Fibroblast of the conjunctiva (primary cell): ENCODE measurements around the gene HTT.
"Not testable (repeated sequence)": the region's sequence is repeated elsewhere in the genome, so short reads cannot be mapped to it uniquely, and the experiment has no call there.

ENCODE experiments used
- DNase-seq: peaks from one replicate; pipeline ENCODE4 v3.0.0-alpha.2; 2010; ENCODE audit warnings: low read depth

HTT gene

DNA sequence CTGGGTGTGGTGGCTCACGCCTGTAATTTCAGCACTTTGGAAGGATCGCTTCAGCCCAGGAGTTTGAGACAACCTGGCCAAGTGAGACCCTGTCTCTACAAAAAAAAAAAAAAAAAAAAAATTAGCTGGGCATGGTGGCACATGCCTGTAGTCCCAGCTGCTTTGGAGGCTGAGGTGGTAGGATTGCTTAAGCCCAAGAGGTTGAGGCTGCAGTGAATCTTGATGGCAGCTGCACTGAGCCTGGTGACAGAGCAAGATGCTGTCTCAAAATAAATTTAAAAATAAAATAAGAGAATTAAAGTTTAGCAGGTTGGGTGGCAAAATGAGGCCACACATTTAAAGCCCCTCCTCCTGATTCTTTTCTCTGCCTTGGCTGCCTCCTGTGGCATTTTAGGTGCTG lies 47.1 kb downstream of the HTT start:
- no peak for DNase-seq

DNA sequence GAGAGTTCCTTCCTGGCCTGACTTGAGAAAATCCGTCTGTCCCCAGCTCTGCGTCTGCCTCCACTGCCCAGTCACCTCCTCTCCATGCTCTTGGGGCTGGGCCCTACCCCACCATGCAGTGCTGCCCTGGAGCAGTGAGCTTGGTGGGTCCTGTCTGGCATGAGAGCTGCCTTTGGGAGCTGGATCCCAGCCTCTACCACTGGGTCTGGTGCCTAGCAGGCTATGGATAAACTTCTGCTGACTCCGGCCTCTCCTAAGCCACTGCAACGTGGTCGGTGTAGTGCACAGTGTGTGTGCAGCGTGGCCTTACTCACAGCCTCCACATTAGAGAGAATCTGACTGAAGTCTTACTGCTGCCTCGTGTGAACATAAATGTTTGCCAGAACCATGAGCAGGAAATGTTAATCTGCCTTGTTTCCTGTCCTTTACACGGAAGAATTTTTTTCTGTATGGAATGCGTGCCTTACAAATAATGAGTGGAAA lies 47.6 kb downstream of the HTT start:
- DNase-seq, result no peak

DNA sequence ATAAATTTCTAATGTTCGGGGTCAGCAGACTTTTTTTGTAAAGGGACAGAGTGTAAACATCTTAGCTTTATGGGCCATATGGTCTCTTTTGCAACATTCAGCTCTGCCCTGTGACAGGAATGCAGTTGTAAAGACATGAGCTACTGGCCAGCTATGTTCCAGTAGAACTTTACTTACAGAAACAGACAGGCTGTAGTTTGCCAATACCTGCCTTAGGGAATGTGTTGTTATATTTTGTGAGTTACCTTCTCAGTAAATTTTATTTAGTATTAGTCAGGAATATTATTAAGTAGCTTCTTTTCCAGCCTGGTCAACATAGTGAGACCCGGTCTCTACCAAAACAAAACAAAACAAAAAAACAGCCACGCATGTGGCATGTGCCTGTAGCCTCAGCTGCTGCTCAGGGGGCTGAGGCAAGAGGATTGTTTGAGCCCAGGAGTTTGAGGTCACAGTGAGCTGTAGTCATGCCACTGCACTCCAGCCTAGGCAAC lies 48.7 kb downstream of the HTT start:
- DNase-seq, result no peak

DNA sequence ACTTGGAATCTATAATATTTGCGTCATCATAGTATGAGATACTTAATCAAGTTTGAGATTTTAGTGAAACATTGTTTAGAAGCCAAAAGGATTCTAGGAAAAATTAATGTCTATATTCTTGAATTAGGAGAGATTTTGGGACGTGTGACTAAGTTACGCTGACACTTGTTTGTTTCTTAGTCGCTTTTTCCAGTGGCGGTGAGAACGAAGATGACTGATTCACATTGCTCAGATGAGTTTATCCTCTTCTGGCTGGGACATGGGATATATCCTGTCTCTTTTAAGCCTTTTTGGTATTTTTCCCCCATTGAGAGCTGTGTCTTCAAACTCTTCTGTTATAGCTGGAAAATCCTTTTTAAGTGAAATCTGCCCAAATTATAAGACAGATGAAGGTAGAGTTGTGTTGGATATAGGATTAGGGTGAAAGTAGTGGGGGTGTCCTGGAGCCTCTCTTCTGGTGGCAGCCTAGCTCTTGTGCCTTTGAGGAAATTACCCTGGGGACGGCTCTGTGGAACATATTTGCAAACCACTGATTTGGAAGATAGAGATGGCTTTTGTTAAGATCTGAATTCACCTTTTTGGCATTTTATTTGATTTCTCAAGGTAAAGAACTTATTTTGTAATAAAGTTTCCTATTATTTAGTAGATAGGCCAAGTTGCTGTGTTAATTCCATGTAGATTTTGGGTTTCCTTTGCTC lies 49.7 kb downstream of the HTT start:
- DNase-seq, result no peak

DNA sequence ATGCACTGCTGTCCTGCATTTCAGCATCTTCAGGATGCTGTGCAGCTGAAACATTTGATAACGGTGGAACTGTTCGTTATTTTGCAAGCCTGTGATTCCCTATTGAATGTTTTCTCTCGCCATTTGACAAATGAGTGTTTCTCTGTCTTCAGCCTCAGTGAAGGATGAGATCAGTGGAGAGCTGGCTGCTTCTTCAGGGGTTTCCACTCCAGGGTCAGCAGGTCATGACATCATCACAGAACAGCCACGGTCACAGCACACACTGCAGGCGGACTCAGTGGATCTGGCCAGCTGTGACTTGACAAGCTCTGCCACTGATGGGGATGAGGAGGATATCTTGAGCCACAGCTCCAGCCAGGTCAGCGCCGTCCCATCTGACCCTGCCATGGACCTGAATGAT lies 52.6 kb downstream of the HTT start:
- DNase-seq, result no peak

DNA sequence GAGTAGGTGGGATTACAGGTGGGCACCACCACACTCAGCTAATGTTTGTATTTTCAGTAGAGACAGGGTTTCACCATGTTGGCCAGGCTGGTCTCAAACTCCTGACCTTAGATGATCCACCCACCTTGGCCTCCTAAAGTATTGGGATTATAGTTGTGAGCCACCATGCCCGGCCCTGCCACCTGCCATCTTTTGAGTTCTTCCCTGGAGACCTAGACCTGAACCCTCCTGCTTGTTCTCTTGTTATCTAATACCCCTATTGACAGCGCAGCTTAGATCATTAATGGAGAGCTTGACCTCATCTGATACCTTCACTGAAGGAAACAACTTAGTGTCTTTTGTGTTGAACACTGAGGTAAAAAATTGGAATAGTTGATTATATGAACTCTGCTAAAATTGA lies 53.6 kb downstream of the HTT start:
- no peak for DNase-seq

DNA sequence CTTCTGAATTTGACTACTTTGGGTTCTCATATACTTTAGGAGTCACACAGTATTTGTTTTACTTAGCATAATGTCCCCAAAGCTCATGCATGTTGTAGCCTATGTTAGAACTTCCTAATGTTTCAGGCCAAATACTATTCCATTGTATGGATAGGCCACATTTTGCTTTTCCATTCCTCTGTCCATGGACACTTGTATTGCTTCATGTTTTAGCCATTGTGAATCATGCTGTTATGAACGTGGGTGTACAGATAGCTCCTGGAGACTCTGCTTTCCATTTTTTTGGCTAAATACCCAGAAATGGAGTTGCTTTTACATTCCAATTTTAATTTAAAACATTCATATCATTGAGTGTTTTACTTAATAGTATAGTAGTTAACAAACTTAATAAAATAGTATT lies 54.5 kb downstream of the HTT start:
- DNase-seq, result no peak

DNA sequence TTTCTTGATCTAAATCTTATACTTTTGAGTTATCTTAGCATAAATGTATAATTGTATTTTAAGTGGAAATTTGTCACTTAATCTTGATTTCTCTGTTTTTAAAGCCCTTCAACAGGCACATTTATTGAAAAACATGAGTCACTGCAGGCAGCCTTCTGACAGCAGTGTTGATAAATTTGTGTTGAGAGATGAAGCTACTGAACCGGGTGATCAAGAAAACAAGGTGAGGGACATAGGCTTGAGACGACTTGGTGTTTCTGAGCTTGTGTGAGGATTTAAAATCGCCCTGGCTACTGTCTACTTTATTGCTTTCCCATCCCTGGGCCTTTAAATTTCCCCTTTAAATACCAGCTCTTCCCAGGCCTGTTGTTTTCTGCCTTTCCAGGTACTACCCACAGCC lies 55.7 kb downstream of the HTT start:
- no peak for DNase-seq

DNA sequence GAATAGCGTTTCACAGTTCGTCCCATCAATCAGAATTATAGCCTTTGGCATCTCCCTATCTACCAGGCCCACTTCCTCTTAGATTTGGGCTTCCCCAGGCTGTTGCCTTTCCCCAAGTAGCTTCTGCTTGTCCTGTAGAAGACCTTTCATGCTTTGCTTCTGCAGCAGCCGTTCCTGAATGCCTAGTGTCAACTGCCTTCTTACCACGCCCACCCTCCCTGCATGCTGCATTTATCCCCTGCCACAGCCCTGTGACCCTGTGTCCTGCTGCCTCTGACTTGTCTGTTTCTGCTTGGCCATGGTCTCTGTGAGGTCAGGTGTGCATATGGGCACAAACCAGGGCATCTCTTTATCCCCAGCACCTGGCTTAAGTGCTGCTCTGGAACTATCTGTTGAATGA lies 56.3 kb downstream of the HTT start:
- no peak for DNase-seq

DNA sequence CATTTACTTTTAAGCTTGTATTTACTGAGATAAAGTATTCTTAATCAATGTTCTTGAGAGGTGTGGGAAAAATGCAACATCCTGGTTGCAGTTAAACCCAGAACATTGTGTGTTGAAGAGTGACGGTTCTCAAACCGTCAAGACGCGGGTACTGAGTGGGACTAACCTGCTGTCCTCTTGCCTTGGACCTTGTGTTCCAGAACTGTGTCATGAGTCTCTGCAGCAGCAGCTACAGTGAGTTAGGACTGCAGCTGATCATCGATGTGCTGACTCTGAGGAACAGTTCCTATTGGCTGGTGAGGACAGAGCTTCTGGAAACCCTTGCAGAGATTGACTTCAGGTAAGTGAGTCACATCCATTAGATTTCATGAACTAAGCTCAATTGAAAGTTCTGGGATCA lies 59.7 kb downstream of the HTT start:
- DNase-seq, result no peak

DNA sequence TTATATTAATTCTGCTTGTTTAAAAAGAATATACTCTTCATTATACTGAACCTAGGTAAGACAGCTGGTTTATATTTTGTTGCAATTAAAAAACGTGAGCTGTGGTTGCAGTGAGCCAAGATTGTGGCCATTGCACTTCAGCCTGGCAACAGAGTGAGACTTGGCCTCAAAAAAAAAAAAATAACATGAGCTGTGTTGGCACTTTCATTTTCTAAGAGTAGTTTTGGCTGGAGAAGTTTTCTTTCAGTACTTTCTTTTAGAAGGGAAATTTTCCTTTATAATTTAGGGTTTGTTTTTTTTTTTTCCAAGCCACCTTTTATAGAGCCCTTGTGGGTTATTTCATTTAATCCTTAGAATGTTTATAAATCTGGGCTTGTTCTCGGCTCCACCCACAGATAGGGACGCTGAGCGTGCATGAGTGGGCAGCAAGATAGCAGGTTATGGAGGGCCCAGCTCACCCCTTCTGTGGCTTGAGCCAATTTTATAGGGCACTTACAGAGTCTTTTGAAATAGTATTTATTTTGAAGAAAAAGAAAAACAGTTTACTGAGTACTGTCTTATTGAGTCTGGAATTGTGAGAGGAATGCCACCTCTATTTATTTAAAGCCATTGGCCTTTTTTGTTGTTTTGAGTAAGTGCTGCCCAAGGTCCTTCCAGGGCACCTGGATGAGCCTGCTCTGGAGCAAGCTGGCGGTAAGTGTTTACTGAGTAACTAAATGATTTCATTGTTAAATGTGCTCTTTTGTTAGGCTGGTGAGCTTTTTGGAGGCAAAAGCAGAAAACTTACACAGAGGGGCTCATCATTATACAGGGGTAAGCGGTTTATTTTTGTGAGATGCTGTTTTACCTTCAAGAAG lies 60.9 kb downstream of the HTT start:
- no peak for DNase-seq

DNA sequence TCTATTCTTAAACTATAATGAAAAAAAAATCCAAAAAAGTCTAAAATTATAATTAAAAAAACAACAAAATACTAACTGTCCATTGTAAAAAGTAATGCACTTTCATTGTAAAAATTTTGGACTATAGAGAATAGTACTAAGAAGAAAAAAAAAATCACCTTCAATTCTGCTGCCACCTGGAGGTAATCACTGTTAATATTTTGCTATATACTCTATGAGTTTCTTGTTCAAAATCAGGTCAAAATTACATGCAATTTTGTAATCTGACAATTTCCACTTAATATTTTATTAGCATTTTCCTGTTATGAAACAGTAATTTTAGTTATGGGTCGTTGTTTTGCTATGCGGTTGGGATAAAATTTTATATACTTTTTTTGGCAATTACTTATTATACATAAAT lies 62.0 kb downstream of the HTT start:
- no peak for DNase-seq

DNA sequence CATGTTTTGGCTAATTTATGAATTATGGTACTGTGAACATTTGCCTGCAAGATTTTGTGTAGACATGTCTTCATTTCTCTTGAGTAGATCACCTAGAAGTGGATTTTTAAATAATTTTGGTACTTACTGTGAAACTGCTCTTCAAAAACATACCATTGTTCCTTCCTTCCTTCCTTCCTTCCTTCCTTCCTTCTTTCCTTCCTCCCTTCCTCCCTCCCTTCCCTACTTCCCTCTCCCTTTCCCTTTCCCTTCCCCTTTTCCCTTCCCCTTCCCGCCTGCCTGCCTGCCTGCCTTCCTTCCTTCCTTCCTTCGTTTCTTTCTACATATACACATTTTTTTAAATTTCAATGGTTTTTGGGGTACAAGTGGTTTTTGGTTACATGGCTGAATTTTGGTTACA lies 63.4 kb downstream of the HTT start:
- no peak for DNase-seq

DNA sequence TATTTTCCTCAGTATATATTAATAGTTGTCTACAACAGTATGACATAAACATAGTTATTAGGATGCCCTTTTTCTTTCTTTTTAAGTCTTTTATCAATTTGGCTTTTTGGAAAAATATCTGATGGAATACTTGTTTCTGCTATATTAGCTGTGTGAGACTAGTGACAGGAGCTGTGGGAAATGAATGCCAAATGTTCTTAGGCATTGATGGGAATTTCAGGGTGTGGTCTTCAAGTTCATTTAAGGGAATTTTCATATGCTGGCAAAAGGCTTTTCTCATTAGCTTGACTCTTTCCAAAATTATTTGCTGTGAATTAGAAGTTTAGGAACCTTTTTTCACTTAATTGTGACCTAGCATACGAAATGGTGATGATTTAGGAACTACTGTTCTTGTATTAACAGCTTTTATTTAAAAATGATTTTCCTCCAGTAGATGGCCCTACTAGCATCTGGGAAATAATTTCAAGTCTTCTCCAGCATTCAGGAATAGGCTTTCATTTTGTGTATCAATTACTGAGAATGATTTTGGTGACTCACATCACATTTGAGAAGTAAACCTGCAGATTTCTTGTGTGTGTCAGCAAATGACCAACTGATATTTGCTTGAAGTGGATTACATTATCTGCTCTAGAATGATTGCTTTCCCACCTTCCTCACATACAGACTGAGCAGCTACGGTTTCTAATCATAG lies 70.9 kb downstream of the HTT start:
- no peak for DNase-seq

DNA sequence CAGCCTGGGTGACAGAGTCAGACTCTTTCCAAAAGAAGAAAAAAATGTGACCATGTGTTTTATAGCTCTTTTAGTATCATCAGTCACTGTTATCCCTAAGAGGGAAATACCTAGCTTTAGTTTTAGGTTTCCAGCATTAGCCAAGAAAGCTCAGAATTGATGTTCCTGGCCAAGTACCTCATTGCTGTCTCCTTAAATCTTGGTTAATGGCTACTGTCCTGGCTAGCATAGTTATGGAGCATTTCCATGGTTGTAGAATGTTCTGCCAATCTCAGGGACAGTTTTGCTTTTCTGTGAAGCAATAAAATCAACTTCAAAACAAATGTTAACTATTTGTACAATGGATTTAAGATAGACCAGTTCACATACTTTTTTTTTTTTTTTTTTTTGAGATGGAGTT lies 74.4 kb downstream of the HTT start:
- DNase-seq, result no peak

DNA sequence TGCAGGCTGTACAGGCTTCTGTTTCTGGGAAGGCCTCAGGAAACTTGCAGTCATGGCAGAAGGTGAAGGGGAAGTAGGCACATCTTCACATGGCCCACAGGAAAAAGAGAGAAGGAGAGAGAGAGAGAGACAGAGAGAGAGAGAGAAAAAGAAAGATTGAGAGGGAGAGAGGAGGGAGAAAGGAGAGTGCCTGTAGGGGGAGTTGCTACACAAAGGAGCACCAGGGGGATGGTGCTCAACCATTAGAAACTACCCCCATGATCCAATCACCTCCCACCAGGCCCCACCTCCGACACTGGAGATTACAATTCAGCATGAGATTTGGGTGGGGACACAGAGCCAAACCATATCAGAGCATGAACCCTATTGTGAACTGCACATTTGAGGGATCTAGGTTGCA lies 76.8 kb downstream of the HTT start:
- not testable (repeated sequence) for DNase-seq

DNA sequence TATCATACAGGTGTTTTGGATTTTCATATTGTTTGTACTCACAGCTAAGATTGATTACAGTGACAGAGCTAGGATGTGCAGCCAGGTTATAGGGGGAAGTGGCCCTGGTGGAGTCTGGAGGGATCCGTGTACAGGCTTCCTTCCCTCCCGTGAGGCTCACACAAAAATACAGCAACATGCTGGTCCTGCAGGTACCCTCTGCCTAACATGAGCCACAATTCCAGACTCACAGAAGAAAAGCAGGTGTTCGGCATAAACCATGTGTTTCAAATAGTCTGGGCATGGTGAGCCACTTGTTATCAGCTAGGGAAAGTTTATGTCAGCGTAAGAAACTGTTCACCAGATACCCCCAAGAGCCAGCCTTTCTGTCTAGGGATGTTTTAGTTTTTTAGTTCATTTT lies 82.9 kb downstream of the HTT start:
- DNase-seq, result no peak

DNA sequence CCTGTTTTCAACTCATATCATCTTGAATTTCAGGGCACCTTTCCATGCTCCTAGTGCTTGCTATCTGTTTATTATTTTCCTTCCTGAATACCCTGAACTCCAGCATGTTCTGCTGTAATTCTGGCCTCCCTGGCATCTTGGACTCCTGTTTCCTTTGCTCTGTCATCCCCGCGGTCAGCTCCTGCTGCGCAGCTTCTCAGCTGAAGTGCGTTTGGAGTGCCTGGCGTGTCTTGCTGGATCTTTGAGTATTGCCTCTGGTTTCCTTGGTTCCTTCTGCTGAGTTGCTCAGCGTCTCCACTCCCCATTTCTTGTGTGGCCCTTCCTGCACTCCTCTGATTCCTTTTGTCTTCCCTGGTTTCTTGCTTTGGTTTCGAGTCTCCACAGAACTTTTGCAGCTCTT lies 84.4 kb downstream of the HTT start:
- DNase-seq, result no peak

DNA sequence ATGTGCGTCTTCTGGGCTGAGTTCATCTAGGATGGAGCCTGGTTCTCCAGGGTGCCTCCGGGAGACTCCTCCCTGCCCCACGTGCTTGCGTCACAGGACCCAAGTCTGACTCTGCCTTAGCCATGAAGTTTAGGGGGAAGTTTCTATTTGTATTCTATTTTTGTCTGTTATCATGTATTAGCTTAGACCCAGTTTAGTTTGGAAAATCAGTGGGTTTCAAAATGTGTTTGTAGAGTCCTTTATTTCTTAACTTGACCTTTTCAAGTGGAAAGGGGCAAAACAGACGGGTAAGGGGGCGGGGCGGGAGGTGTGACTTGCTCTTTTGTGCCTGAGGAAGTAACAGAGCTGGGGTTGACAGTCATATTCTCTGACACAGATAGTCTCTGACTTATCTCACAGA lies 86.0 kb downstream of the HTT start:
- no peak for DNase-seq

DNA sequence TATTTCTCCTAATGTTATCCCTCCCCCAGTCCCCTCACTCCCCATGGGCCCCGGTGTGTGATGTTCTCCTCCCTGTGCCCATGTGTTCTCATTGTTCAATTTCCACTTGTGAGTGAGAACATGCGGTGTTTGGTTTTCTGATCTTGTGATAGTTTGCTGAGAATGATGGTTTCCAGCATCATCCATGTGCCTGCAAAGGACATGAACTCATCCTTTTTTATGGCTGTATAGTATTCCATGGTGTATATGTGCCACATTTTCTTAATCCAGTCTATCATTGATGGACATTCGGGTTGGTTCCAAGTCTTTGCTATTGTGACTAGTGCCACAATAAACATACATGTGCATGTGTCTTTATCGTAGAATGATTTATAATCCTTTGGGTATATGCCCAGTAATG lies 86.6 kb downstream of the HTT start:
- not testable (repeated sequence) for DNase-seq

DNA sequence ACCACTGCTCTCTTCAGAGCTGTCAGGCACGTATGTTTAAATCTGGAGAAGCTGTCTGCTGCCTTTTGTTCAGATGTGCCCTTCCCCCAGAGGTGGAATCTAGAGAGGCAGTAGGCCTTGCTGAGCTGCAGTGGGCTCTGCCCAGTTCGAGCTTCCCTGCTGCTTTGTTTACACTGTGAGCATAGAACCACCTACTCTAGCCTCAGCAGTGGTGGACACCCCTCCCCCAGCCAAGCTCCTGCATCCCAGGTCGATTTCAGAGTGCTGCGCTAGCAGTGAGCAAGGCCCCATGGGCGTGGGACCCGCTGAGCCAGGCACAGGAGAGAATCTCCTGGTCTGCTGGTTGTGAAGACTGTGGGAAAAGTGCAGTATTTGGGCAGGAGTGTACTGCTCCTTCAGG lies 92.0 kb downstream of the HTT start:
- DNase-seq, result not testable (repeated sequence)

DNA sequence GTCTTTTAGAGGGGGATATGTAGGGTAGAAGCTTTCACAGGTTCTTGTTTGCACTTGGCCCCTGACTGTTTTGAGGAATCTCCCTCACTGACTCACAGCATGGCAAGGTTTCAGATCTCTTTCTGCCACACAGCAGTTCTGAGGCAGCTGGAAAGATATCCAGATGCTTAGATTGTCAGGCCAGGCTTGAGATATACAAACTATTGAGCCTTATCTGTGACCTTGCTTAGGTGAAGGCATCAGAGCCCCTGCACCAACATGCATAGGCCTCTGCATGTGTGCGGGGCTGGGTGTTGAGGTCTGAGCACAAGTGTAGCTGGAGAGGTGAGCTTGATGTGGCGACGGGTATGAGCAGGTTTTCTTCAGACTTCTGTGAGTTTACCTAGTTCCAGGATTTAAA lies 93.5 kb downstream of the HTT start:
- no peak for DNase-seq
